Activated effector memory CD4-positive, alpha-beta T cell treated with Interleukin-2 at 50 U/mL for 16 hours (primary cell): ENCODE measurements around the gene MYLK.

Experiments used
- DNase-seq: peaks from one replicate; pipeline ENCODE4 v3.0.0-alpha.2; 2020

MYLK gene

GRCh38 chr3:123768480-123769355, 115.4 kb downstream of the MYLK start:
- DNase-seq: no peak

GRCh38 chr3:123767564-123768292, 116.4 kb downstream of the MYLK start:
- no peak for DNase-seq

- DNase-seq: no peak
Measured at GRCh38 chr3:123767009-123767372, 117.1 kb downstream of the MYLK start.

GRCh38 chr3:123766193-123767008, 117.7 kb downstream of the MYLK start:
- DNase-seq: no peak

GRCh38 chr3:123765475-123766128, 118.5 kb downstream of the MYLK start:
- DNase-seq: no peak

- no peak for DNase-seq
Measured at GRCh38 chr3:123764647-123765046, 119.5 kb downstream of the MYLK start.

GRCh38 chr3:123762805-123763204, 121.3 kb downstream of the MYLK start:
- DNase-seq: no peak

GRCh38 chr3:123760817-123761216, 123.3 kb downstream of the MYLK start:
- DNase-seq: no peak

GRCh38 chr3:123759871-123760270, 124.3 kb downstream of the MYLK start:
- DNase-seq: no peak

- no peak for DNase-seq
Measured at GRCh38 chr3:123759311-123759710, 124.8 kb downstream of the MYLK start.

GRCh38 chr3:123758081-123758564, 126.0 kb downstream of the MYLK start:
- no peak for DNase-seq

GRCh38 chr3:123757281-123757940, 126.7 kb downstream of the MYLK start:
- no peak for DNase-seq

- DNase-seq: no peak
Measured at GRCh38 chr3:123755501-123755900, 128.6 kb downstream of the MYLK start.

- DNase-seq: no peak
Measured at GRCh38 chr3:123755085-123755484, 129.0 kb downstream of the MYLK start.

- no peak for DNase-seq
Measured at GRCh38 chr3:123753286-123753685, 130.8 kb downstream of the MYLK start.

- no peak for DNase-seq
Measured at GRCh38 chr3:123752228-123752627, 131.9 kb downstream of the MYLK start.

- no peak for DNase-seq
Measured at GRCh38 chr3:123751433-123751832, 132.7 kb downstream of the MYLK start.

- DNase-seq: no peak
Measured at GRCh38 chr3:123750659-123751420, 133.3 kb downstream of the MYLK start.

GRCh38 chr3:123750209-123750608, 133.9 kb downstream of the MYLK start:
- DNase-seq: no peak

- no peak for DNase-seq
Measured at GRCh38 chr3:123749711-123750110, 134.4 kb downstream of the MYLK start.

- DNase-seq: no peak
Measured at GRCh38 chr3:123745184-123745855, 138.8 kb downstream of the MYLK start.
